GM19193 (cell line): ENCODE data around the gene KCNQ1OT1.

ENCODE experiments used
- POLR2A ChIP-seq: IDR thresholded peaks from 4 replicates; pipeline ENCODE4 v1.6.1; 2011; ENCODE audit not compliant: insufficient read depth, insufficient read length; ENCODE audit errors: extremely low read depth

Gene KCNQ1OT1

GRCh38 chr11:2572491-2573239, 127.1 kb downstream of the KCNQ1OT1 start:
- no peak for TF ChIP-seq POLR2A

- no peak for TF ChIP-seq POLR2A
Observed at GRCh38 chr11:2571598-2572281, 128.1 kb downstream of the KCNQ1OT1 start.

DNA sequence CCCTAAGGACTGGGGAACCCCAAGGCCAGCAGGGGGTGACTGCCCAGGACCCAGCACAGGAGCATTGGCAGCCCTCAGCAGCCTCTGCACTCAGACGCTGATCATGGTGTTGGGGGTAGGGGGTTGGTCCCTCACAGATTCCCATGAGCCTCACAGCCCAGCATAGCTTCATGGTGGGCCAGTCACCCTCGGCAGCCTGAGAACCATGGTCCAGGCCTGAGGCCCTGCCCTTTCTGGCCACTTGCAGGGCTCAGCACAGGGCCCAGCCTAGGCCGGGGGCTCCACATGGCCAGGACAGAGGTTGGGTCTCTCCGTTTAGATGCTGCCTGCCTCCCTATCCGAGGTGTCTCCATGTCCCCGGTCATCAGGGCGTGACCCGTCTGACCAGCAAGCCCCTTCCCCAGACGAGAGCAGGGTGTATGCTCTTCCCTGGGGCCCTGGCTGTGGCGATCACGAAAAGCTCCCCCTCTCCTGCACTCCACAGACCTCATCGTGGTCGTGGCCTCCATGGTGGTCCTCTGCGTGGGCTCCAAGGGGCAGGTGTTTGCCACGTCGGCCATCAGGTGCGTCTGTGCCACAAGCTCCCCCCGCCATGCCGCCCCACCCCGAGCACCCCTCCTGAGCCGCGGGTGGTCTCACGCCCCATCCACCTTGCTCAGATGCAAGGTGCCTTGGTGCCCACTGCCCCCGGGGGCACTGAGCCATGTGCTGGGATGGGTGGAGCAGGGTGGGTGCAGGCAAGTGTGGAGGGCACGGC, 128.8 kb downstream of the KCNQ1OT1 start:
- no peak for TF ChIP-seq POLR2A

- no peak for TF ChIP-seq POLR2A
Observed at GRCh38 chr11:2570211-2570811, 129.5 kb downstream of the KCNQ1OT1 start.

GRCh38 chr11:2569731-2570210, 130.0 kb downstream of the KCNQ1OT1 start:
- no peak for TF ChIP-seq POLR2A

DNA sequence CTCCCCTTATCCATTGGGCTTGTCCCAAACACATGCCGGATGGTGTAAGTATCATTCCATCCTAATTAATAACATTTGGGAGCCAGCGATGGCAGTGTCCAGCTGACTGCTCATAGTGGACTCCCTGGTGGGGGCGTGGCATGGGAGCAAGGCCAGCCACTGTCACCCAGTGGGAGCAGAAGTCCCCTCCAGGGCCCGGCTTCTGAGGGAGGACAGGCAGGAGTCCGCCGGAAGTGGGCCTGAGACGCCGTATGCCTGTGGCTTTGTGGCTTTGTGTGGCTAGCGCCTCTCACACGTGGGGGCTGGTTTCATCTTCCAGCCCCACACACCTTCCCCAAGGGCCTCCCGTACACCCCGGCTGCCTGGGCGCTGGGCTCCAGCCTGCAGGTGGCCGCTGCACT, 130.5 kb downstream of the KCNQ1OT1 start:
- TF ChIP-seq POLR2A = no peak

DNA sequence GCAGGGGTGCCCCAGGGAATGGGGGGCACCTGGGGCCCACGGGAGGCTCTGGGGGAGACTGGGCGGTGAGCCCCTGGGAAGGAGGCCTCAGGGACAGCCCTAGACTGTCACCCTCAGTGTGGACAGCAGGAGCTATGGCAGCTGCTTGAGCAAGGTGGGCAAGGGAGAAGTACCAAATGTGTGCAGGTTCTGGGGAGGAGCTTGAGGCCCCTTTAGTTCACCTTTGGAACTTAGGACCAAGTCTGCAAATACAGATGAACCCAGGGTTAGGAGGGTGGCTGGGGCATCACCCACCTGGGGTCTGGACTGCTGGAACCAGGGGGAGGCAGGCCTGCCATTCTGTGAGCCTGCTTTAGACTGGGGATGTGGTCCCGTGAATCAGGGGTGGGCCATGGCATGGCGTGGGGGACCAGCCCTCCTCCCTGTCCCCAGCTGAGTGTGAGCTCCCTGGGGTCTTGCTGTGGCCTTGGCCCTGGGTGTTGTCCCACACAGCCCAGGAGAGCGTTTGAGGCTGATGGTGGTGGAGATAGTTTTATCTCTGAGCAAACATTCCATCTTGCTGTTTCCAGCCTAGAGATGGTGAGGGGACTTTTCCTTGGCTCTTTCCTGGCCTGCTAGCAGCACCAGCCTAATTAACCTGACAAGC, 132.6 kb downstream of the KCNQ1OT1 start:
- TF ChIP-seq POLR2A = no peak

DNA sequence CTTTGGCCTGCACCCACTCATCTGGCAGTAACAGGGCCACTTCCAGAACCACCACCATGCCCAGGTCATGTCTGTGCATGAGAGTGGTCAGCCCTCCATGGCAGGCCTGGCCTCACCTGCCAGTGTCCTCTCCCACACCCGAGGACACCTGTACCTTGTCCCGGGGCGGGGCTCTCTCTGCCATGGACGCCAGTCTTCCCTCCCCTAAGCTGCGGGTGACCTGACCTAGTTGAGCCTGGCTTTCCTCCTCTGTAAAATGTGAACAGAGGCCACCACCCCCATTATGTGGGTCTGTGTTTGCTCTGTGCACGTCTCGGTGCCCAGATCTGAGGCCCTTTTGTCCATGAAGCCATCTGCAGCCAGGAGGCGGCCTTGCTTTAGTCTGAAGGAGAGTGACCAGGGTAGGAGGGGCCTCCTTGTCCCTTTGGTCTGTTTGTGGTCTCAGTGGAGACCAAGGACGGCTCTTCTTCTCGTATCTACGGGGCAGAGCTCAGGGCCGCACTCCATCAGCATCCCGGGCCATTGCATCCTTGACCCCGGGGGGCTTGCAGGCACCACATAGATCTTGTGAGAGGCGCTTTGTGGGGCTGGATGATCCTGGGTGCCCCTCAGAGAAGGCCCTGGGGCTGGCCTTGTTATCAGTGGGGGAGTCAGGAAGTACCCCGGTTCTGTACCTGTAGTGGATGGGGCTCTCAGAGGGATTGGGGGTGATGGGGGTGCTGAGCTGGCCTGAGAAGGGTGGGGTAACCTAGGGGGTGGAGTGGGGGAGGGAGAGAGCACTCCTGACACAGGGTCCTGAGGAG, 133.4 kb downstream of the KCNQ1OT1 start:
- TF ChIP-seq POLR2A = no peak

- TF ChIP-seq POLR2A = no peak
Observed at GRCh38 chr11:2565447-2566222, 134.2 kb downstream of the KCNQ1OT1 start.

DNA sequence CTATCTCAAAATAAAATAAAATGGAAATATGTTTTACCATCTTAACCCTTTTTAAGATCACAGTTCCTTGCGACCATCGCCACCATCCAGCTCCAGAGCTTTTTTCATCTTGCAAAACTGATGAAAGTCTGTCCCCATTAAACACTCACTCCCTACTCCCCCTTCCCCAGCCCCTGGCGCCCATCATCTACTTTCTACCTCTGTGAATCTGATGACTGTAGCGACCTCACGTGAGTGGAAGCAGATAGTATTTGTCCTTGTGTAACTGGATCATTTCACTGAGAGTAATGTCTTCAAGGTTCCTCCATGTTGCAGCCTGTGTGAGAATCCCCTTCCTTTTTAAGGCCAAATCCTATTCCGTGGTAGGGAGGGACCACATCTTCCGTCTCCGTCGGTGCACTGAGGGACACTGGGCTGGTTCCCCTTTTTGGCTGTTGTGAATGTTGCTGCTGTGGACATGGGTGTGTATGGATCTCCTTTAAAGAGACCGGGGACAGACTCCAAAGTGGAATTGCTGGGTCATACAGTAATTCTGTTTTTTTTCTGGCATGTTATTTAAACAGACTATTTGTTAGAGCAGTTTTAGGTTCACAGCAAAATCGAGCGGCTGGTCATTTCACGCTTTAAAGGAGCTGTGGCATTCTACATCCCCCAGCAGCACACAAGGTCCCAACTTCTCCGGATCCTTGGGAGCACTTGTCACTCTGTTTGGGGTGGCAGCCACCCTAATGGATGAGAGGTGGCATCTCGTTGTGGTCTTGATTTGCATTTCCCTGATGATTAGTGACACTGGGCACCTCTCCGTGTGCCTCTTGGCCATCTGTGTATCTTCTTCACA, 135.0 kb downstream of the KCNQ1OT1 start:
- no peak for TF ChIP-seq POLR2A

DNA sequence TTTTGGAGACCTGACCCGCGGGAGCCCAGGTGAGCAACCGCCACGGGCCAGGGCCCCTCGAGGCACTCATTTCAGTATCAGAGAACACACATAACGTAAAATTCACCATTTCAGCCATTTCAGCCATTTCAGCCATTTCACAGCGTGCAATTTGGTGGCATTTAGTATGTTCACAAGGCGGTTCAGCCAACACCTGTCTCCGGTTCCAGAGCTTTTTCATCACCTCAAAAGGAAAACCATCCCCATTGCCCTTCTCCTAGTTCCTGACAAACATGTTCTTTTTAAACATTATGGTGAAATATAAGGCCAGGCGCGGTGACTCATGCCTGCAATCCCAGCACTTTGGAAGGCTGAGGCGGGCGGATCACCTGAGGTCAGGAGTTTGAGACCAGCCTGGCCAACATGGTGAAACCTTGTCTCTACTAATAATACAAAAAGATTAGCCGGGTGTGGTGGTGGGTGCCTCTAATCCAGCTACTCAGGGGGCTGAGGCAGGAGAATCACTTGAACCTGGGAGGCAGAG, 135.7 kb downstream of the KCNQ1OT1 start:
- TF ChIP-seq POLR2A = no peak
